Suprapubic skin (tissue), 3 donors: Measurements from ENCODE around the gene CYFIP1.

Source experiments
- CTCF ChIP-seq, 2 donors: fragments of 200-600 bp in 1 of 2; fragments of 450-650 bp in 1 of 2; sonication (generic) in 1 of 2; IDR thresholded peaks; one replicate each; pipeline ENCODE4 v1.5.1; 2016 to 2019; ENCODE audit warnings: antibody characterized with exemption in 2 of 2, mild to moderate bottlenecking in 1 of 2, moderate library complexity in 1 of 2
- POLR2A ChIP-seq, 2 donors: fragments of 450-650 bp; IDR thresholded peaks; one replicate each; pipeline ENCODE4 v1.6.1; 2017; ENCODE audit warnings: antibody characterized with exemption in 2 of 2, mild to moderate bottlenecking in 2 of 2, moderate library complexity in 2 of 2

GRCh38 chr15:22885120-22885519 lies 95.0 kb downstream of the CYFIP1 start:
- no peak for TF ChIP-seq CTCF (IDR thresholded peaks at IDR 0.05)
- no peak for TF ChIP-seq POLR2A (IDR thresholded peaks at IDR 0.05)
